Right atrium auricular region (tissue), 2 donors: Measurements from ENCODE around the gene ACOX3. TPM values are rescaled to one million over a fixed set of nuclear protein-coding genes. Genes with fewer than 3 reads are reported as not detected.
"Not testable (repeated sequence)": the region's sequence is repeated elsewhere in the genome, so short reads cannot be mapped to it uniquely, and the experiment has no call there.

Experiments used
- DNase-seq: peaks from one replicate; pipeline ENCODE4 v3.0.0-alpha.2; 2019; ENCODE audit warnings: low spot score
- H3K27ac ChIP-seq, 2 donors: fragments of 200-600 bp; sonication (generic); 1 replicate in 1 of 2; 2 replicates in 1 of 2; pipeline ENCODE4 v1.5.1; 2016 to 2019
- H3K27me3 ChIP-seq, 2 donors: fragments of 200-600 bp; sonication (generic); one replicate each; pipeline versions ENCODE4 v1.5.1 to v1.6.0; 2017 to 2019
- H3K36me3 ChIP-seq: fragments of 200-600 bp; sonication (generic); one replicate; pipeline ENCODE4 v1.5.1; 2016
- H3K4me1 ChIP-seq, 2 donors: fragments of 200-600 bp; sonication (generic); one replicate each; pipeline versions ENCODE4 v1.5.1 to v1.6.0; 2017 to 2019
- H3K4me3 ChIP-seq, 2 donors: fragments of 200-600 bp; sonication (generic); 1 replicate in 1 of 2; 2 replicates in 1 of 2; pipeline ENCODE4 v1.5.1; 2017 to 2019; ENCODE audit warnings: mild to moderate bottlenecking in 1 of 2, moderate library complexity in 1 of 2
- H3K9me3 ChIP-seq, 2 donors: fragments of 200-600 bp; sonication (generic); one replicate each; pipeline ENCODE4 v1.5.1; 2019
- CTCF ChIP-seq, 2 donors: fragments of 200-600 bp; sonication (generic); IDR thresholded peaks; one replicate each; pipeline ENCODE4 v1.5.1; 2019; ENCODE audit warnings: antibody characterized with exemption in 2 of 2
- total RNA-seq, 2 donors: library from RNA; depleted of rRNA; stranded (reverse); fragments of >200 nt; gene quantifications; one replicate each; pipeline ENCODE4 v1.1.0, GENCODE V29; 2016

Gene ACOX3
- total RNA-seq, 2 donors from 2014 or later = 66.9 to 68.8 TPM

GRCh38 chr4:8387615-8388527 is 52.7 kb downstream of the ACOX3 start:
- H3K9me3 ChIP-seq = no peaks in the 10 kb centered on the region
- H3K4me1 ChIP-seq = peaks cover 0 to 41% of the 10 kb centered on the region in 2 donors
- H3K27me3 ChIP-seq = no peaks in the 10 kb centered on the region
- no peak for TF ChIP-seq CTCF (IDR thresholded peaks at IDR 0.05)
- DNase-seq = no peak
- peaks cover 74% of the 10 kb centered on the region for H3K36me3 ChIP-seq
- H3K27ac ChIP-seq = no peak overlapping the region
- no peak overlapping the region for H3K4me3 ChIP-seq

- Histone ChIP-seq H3K9me3 (no peaks in the 10 kb centered on the region), H3K4me3 (no peak overlapping the region), H3K27ac (no peak overlapping the region), H3K27me3 (no peaks in the 10 kb centered on the region), H3K4me1 (peaks cover 0 to 36% of the 10 kb centered on the region in 2 donors), H3K36me3 (peaks cover 67% of the 10 kb centered on the region)
- no peak for TF ChIP-seq CTCF (IDR thresholded peaks at IDR 0.05)
- no peak for DNase-seq
Observed at GRCh38 chr4:8387194-8387593, 53.3 kb downstream of the ACOX3 start.

GRCh38 chr4:8386731-8387130 is 53.8 kb downstream of the ACOX3 start:
- no peak overlapping the region for H3K4me3 ChIP-seq
- no peak overlapping the region for H3K27ac ChIP-seq
- DNase-seq = no peak
- H3K4me1 ChIP-seq = peaks cover 0 to 38% of the 10 kb centered on the region in 2 donors
- H3K27me3 ChIP-seq = no peaks in the 10 kb centered on the region
- no peaks in the 10 kb centered on the region for H3K9me3 ChIP-seq
- TF ChIP-seq CTCF (IDR thresholded peaks at IDR 0.05) = no peak
- H3K36me3 ChIP-seq = peaks cover 63% of the 10 kb centered on the region

GRCh38 chr4:8386131-8386530 is 54.4 kb downstream of the ACOX3 start:
- not testable (repeated sequence) for H3K27ac ChIP-seq, H3K27me3 ChIP-seq, H3K9me3 ChIP-seq, H3K4me3 ChIP-seq, DNase-seq
- peaks cover 0 to 39% of the 10 kb centered on the region in 2 donors for H3K4me1 ChIP-seq
- peaks cover 57% of the 10 kb centered on the region for H3K36me3 ChIP-seq

GRCh38 chr4:8385611-8386010 is 54.9 kb downstream of the ACOX3 start:
- Histone ChIP-seq H3K9me3 (no peaks in the 10 kb centered on the region), H3K4me3 (no peak overlapping the region), H3K36me3 (peaks cover 55% of the 10 kb centered on the region), H3K27me3 (no peaks in the 10 kb centered on the region), H3K27ac (peak overlapping the region in 1 of 2 donors; percentile 77), H3K4me1 (peaks cover 0 to 39% of the 10 kb centered on the region in 2 donors)
- TF ChIP-seq CTCF (IDR thresholded peaks at IDR 0.05) = no peak
- no peak for DNase-seq

DNA sequence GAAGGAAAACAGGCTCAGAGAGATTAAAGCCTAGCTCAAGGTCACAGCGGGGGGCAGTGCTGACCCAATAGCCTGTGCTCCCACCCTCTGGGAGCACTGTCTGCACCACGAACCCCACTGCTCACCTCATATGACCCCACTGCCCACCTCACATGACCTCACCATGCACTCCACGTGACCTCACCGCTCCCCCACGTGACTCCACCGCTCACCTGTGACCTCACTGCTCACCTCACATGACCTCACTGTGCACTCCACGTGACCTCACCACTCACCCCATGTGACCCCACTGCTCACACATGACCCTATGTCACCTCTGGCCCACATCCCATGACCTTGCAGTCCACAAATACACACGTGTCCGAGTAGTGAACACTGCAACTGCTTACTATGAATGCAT is 55.4 kb downstream of the ACOX3 start:
- DNase-seq = no peak
- peaks cover 54% of the 10 kb centered on the region for H3K36me3 ChIP-seq
- no peak overlapping the region for H3K4me3 ChIP-seq
- H3K4me1 ChIP-seq = peaks cover 0 to 39% of the 10 kb centered on the region in 2 donors
- no peaks in the 10 kb centered on the region for H3K9me3 ChIP-seq
- peak overlapping the region; percentile 67 to 77 for H3K27ac ChIP-seq
- no peaks in the 10 kb centered on the region for H3K27me3 ChIP-seq
- TF ChIP-seq CTCF (IDR thresholded peaks at IDR 0.05) = no peak
